Stimulated activated CD4-positive, alpha-beta T cell treated with anti-CD3 and anti-CD28 coated beads, TNF-alpha, amount 100 ng/mL, for 24 hours (primary cell): Measurements from ENCODE around the gene STN1.

Experiments used
- DNase-seq, 3 experiments: peaks; one replicate each; pipeline ENCODE4 v3.0.0-alpha.2; 2020; ENCODE audit warnings: low read depth in 3 of 3

STN1 gene

DNA sequence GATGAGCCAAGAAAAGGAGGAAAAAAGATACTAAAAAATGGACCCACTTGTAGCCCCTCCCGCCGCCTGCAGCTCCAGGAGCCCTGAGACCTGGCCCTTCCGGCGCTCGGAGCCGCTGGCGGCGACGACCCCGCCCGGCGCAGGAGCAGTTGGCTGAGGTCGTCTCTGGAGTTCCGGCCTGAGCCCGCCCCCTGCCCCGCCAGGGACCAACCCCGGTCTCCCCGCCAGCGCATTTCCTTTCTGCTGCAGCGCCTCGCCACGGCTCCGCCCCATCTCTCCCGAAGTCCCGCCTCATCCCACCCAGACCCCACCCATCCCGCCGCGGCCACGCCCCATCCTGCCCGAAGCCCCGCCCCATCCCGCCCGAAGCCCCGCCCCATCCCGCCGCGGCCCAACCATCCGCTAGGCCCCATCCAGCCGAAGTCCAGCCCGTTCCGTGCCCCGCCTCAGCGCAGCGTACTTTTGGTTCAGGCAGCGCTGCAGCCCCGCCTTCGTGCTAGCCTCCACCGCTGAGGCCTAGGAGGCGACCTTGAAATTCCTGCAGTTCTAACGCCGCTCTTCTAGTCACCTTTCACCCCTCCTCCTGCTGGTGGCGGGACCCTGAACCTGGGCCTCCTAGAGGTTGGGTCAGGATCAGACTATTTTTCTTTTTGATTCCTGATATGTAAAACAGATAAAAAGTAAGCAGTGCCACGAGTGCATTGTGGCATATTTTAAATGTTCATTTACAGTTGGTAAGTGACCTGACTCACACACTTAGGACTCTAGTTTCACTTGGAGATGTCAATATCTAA lies at the start of gene STN1:
Gene STN1 (minus strand): TSS at position 132 of the 794 bp plus-strand sequence. CDS start 590 bp downstream, outside the sequence.
- DNase-seq: peak; percentile 88 to 94 (median 93)

DNA sequence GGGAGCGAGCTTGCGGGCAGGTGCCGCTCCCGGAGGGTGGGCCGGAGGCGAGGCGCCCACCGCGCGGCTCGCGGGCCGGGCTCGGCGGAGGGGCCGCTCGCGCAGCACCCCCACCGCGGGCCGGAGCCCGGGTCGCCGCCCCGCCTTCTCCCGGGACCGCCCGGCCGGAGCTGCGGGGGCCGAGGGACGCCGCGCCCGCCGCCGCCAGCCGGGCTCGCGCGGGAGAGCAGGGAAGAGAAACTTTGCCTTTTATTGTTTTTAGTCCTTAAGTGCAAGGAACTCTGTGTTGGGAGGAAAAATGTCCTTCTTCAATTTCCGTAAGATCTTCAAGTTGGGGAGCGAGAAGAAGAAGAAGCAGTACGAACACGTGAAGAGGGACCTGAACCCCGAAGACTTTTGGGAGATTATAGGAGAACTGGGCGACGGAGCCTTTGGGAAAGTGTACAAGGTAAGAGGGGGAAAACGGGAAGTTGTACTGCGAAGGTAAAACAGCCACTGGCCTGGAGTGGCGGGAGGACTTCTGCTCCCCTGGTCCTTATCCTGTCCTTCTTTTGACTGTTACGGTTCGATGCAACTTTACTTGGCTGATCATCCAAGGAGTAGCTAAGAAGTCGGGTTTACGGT lies 49.6 kb upstream of the STN1 start:
- DNase-seq: no peak

GRCh38 chr10:103966671-103967447 lies 48.9 kb upstream of the STN1 start, which contains the start of gene SLK:
SLK (plus strand) TSS chr10:103967140; CDS start chr10:103967746, 606 bp downstream.
- peak; percentile 62 to 72 (median 65) for DNase-seq

DNA sequence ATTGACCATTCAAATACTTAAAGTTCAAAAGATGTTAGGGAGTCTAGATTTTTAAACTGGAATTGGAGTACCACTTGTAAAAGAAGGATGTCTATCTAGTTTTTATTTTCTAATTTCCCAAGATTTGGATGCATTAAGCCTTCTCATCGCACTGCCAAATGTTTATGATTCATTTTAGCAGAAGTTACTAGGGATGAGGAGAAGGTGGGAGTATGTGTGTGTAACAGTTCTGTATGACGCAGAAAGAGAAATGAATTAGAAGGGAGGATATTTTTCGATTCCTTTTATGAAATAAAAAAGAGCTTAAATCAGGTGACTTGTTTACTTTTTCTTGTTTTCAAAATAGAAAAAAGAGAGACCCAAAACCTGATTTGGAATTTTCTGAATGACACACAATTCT lies 42.1 kb upstream of the STN1 start:
- no peak for DNase-seq

- no peak for DNase-seq
These were observed 41.0 kb upstream of the STN1 start for GRCh38 chr10:103958996-103959395.

- DNase-seq: no peak
These were observed 36.6 kb upstream of the STN1 start for GRCh38 chr10:103954543-103954942.

GRCh38 chr10:103951942-103952341 lies 34.0 kb upstream of the STN1 start:
- no peak for DNase-seq

DNA sequence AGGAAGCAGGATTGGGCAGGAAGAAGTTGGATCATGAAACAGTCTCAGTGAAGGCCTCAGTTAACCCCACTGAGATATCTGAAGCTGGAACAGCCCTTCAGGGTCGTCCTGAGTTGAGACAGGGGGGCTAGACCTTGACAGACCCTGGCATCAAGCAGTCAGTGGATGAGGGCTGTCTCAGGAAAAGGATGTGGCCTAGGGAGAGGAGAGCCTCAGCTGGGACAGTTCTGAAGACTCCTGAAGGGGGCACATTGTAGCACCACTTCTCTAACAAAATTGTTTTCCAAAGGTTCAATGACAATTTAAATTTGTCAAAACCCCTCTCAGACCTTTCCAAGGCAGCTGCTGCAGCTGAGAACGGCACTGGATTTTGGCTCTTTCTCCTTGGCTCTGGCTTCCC lies 33.2 kb upstream of the STN1 start:
- no peak for DNase-seq

DNA sequence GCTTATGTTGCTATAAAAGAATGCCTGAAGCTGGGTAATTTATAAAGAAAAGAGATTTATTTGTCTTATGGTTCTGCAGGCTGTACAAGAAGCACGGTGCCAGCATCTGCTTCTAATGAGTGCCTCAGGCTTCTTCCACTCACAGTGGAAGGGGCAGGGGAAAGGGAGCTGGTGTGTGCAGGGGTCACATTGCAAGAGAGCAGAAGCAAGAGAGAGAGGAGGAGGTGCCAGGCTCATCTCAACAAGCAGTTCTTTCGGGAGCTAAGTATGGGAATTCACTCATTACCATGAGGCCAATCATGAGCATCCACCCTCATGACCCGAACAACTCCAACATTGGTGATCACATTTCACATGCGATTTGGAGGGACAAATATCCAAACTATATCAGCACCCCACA lies 31.7 kb upstream of the STN1 start:
- no peak for DNase-seq

DNA sequence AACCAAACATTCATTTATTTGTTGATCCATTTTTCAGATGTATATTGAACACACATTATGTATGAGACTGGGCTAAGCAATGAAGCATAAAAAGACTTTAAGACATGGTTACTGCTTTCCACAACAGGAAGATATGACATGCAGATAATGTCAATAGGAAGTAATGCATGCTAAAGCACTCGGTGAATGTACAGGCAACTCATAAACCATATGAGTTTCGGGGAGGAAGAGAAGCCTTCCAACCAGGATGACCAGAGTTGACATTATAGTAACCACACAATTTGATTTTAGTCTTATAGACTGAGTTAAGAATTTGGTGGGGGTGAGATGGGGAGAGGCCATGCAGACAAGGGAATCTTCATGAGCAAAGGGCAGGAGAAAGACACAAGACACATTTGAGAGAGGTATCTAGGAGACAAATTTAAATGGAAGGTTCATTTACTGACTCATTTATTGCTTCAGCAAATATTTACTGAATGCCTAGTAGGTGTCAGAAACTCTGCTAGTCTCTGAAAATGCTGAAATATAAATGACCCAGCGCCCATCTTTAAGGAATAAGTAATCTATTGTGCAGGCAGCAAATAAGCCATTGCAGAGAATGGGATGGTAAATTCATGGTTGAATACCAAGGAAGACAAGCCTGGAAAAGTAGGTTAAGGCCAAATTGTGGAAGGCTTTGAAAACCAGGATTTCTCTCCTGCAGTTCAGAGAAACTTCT lies 30.0 kb upstream of the STN1 start:
- no peak for DNase-seq

DNA sequence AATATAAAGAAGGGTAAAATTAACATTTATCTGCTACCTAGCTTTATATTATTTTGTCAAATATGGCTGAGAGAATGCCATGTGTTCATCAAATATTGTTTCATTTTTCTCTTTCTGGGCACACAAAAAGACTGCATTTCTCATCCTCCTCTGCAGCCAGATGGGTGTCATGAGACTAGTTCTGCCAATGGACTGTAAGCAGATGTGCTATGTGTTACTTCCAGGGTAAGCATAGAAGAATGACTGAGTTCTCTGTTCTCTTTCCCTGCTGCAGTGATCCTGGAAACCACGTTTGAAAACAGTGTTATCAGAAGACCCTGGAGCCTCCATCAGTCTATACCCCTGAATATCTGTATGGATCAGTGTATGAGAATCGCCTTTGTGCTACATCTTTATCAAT lies 24.9 kb upstream of the STN1 start:
- DNase-seq: no peak

GRCh38 chr10:103941801-103942200 lies 23.8 kb upstream of the STN1 start:
- DNase-seq: no peak

DNA sequence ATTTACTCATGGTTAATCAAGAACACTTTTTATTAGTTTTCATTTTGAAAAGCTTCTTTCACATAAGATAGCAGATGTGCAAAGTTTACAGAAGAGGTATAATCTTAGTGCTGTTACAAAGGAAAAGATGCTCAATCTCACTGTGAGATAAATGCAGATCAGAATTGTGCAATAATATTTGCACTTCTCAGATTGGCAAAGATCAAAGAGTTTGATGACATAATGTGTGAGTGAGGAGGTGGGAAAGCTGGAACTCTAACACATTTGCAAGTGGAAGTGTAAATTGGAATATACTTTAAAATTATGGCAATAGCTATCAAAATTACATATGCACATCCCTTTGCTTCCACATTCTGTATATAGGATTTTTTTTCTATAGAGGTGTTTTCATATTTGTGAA lies 21.5 kb upstream of the STN1 start:
- no peak for DNase-seq

GRCh38 chr10:103936022-103936421 lies 18.0 kb upstream of the STN1 start:
- no peak for DNase-seq

GRCh38 chr10:103934308-103934707 lies 16.3 kb upstream of the STN1 start:
- DNase-seq: no peak

DNA sequence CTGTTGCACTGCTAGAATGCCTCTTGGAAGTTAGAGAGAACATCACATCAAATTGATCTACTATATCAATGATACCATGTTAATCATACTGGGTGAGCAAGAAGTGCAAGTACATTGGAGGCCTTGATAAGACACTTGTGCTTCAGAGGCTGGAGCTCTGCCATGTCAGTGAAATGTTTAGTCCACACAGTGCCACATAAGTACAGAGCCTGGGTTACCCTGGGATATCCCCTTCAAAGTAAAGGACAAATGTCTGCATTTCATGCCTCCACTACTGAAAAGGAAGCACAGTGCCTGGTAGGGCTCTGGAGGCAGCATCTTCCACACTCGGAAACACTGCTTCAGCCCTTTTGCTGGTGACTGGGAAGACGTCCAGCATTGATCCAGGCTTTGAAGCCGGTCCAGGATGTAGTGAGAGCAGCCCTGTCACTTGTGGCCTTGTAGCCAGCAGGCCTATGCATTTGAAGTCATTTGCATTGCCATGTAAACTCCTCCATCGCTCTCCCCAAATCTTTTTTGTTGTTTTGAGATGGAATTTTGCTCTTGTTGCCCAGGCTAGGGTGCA lies 15.7 kb upstream of the STN1 start:
- no peak for DNase-seq

DNA sequence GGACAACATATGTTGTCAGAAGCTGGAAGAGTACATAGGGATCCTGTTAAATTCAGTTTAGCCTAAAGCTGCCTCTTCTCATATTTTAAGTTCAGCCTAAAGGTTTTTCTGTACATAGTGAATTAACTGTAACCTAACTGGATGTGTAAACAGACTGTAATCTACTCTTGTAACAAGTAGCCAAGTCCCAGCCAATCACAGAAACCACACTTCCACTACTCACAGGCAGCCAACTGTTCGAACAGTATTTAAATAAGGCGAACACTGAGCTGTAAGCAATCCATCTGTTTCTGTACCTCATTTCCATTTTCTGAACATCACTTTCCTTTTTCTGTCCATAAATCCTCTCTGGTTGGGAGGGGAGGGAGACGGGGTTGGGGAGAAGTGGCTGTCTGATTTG lies 15.0 kb upstream of the STN1 start:
- DNase-seq: no peak

GRCh38 chr10:103932271-103932670 lies 14.3 kb upstream of the STN1 start:
- DNase-seq: no peak

GRCh38 chr10:103931603-103932002 lies 13.6 kb upstream of the STN1 start:
- no peak for DNase-seq

DNA sequence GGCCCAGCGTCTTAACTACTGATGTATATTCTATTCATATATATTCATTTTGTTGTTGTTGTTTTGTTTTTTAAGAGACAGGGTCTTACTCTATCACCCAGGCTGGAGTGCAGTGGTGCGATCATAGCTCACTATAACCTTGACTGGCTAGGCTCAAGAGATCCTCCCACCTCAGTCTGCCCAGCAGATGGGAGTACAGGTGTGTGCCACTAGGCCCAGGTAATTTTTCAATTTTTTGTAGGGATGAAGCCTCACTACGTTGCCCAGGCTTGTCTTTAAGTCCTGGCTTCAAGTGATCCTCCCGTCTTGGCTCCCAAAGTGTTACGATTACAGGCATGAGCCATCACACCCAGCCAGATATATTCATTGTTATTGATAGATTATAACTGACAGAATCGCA lies 12.9 kb upstream of the STN1 start:
- DNase-seq: no peak

GRCh38 chr10:103930449-103930848 lies 12.5 kb upstream of the STN1 start:
- DNase-seq: no peak
